SU-DHL-6 (cell line): ENCODE measurements around the gene KCP.

Source experiments
- CTCF ChIP-seq: fragments of 200-600 bp; sonication (generic); IDR thresholded peaks from one replicate; pipeline ENCODE4 v1.5.1; 2017; ENCODE audit warnings: antibody characterized with exemption, mild to moderate bottlenecking, low read length, moderate library complexity; ENCODE audit not compliant: insufficient read depth, poor library complexity, severe bottlenecking
- EZH2phosphoT487 ChIP-seq: fragments of 200-600 bp; sonication (generic), shearing (Covaris generic); conservative IDR thresholded peaks from 2 replicates; pipeline ENCODE4 v1.6.1; 2018; ENCODE audit warnings: mild to moderate bottlenecking, antibody characterized with exemption, low read length, moderate library complexity, mixed read lengths

- TF ChIP-seq CTCF (peak; percentile 55), EZH2phosphoT487 (no peak)
Observed at GRCh38 chr7:128841921-128842673, 68.4 kb downstream of the KCP start.
